KMS-11 (cell line): ENCODE data around the gene CRHR2.

Experiments used
- H2AFZ ChIP-seq: fragments of 200-600 bp; sonication (generic); 2 replicates; pipeline ENCODE4 v1.6.1; 2016; ENCODE audit warnings: antibody characterized with exemption, mixed run types, low read depth
- H3K27ac ChIP-seq: fragments of 200-600 bp; sonication (generic); 2 replicates; pipeline ENCODE4 v1.6.1; 2016; ENCODE audit warnings: mild to moderate bottlenecking, mixed run types
- H3K27me3 ChIP-seq: fragments of 200-600 bp; sonication (generic); 2 replicates; pipeline ENCODE4 v1.6.1; 2017; ENCODE audit warnings: mild to moderate bottlenecking, low read depth, mixed run types, moderate library complexity; ENCODE audit not compliant: insufficient read depth
- H3K36me3 ChIP-seq: fragments of 200-600 bp; sonication (generic); 2 replicates; pipeline ENCODE4 v1.6.1; 2017; ENCODE audit warnings: mild to moderate bottlenecking, mixed run types; ENCODE audit not compliant: insufficient read depth
- H3K4me1 ChIP-seq: fragments of 200-600 bp; sonication (generic); 2 replicates; pipeline ENCODE4 v1.6.1; 2016; ENCODE audit warnings: mild to moderate bottlenecking, low read depth, mixed run types; ENCODE audit not compliant: poor library complexity, severe bottlenecking
- H3K4me2 ChIP-seq: fragments of 200-600 bp; sonication (generic); 2 replicates; pipeline ENCODE4 v1.7.0; 2016; ENCODE audit warnings: mild to moderate bottlenecking, mixed run types
- H3K4me3 ChIP-seq: fragments of 200-600 bp; sonication (generic); IDR thresholded peaks from 2 replicates; pipeline ENCODE4 v1.6.1; 2017; ENCODE audit warnings: low read depth, low read length, mixed read lengths; ENCODE audit not compliant: insufficient read depth
- H3K79me2 ChIP-seq: fragments of 200-600 bp; sonication (generic); 2 replicates; pipeline ENCODE4 v1.6.1; 2016; ENCODE audit warnings: low read depth, mixed run types; ENCODE audit not compliant: insufficient read depth
- H3K9ac ChIP-seq: fragments of 200-600 bp; sonication (generic); 2 replicates; pipeline ENCODE4 v1.6.1; 2016; ENCODE audit warnings: mild to moderate bottlenecking, mixed run types
- H4K20me1 ChIP-seq: fragments of 200-600 bp; sonication (generic); 2 replicates; pipeline ENCODE4 v1.6.1; 2016; ENCODE audit warnings: mild to moderate bottlenecking, mixed run types; ENCODE audit not compliant: insufficient read depth
- TF ChIP-seq, protein P1 (sequence below): fragments of 200-600 bp; sonication (generic); conservative IDR thresholded peaks from 2 replicates; pipeline ENCODE4 v1.6.1; 2017; ENCODE audit warnings: low read depth, mild to moderate bottlenecking, antibody characterized with exemption, low read length, moderate library complexity, mixed read lengths

CRHR2 gene

DNA sequence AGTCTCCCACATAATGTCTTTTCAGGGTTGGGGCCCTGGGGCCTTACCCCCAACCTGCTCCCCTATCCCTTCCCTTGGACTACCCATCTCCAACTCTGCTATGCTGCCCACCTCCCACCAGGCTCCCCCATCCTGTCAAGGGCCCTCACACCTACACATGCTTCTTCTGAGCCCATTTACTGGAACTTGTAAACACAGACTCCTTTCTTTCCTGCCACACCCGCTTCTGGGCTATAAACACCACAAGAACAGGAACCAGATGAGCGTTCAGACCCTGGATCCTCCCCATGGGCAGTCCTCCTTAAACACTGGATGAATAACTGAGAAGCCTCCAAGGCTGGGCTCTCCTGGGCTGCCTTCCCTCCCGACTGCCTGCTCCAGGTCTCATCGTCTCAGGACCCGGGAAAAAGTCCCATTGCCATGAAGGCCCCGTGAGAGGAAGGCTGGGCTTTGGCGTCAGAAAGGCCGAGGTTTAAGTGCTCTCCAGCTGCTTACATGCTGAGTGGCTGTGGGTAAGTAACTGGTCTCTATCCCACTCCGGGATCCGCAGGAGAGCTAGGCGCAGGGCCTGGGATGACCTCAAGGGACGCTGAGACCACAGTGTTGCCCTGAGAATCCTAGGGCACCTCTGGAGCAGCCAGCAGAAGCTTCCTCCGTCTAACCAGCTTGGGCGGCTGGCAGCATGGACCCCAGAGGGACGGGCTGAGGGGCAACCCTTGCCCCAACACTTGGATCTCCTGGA, 15.6 kb upstream of the CRHR2 start:
- Histone ChIP-seq H3K27ac (no peak overlapping the region), H2AFZ (no peak overlapping the region), H3K36me3 (no peaks in the 10 kb centered on the region), H3K79me2 (no peaks in the 10 kb centered on the region), H3K27me3 (no peaks in the 10 kb centered on the region), H3K9ac (no peak overlapping the region), H3K4me2 (no peak overlapping the region), H3K4me1 (no peaks in the 10 kb centered on the region), H3K4me3 (no peak overlapping the region), H4K20me1 (no peaks in the 10 kb centered on the region)
- TF ChIP-seq, protein P1, sequence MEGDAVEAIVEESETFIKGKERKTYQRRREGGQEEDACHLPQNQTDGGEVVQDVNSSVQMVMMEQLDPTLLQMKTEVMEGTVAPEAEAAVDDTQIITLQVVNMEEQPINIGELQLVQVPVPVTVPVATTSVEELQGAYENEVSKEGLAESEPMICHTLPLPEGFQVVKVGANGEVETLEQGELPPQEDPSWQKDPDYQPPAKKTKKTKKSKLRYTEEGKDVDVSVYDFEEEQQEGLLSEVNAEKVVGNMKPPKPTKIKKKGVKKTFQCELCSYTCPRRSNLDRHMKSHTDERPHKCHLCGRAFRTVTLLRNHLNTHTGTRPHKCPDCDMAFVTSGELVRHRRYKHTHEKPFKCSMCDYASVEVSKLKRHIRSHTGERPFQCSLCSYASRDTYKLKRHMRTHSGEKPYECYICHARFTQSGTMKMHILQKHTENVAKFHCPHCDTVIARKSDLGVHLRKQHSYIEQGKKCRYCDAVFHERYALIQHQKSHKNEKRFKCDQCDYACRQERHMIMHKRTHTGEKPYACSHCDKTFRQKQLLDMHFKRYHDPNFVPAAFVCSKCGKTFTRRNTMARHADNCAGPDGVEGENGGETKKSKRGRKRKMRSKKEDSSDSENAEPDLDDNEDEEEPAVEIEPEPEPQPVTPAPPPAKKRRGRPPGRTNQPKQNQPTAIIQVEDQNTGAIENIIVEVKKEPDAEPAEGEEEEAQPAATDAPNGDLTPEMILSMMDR = no peak

DNA sequence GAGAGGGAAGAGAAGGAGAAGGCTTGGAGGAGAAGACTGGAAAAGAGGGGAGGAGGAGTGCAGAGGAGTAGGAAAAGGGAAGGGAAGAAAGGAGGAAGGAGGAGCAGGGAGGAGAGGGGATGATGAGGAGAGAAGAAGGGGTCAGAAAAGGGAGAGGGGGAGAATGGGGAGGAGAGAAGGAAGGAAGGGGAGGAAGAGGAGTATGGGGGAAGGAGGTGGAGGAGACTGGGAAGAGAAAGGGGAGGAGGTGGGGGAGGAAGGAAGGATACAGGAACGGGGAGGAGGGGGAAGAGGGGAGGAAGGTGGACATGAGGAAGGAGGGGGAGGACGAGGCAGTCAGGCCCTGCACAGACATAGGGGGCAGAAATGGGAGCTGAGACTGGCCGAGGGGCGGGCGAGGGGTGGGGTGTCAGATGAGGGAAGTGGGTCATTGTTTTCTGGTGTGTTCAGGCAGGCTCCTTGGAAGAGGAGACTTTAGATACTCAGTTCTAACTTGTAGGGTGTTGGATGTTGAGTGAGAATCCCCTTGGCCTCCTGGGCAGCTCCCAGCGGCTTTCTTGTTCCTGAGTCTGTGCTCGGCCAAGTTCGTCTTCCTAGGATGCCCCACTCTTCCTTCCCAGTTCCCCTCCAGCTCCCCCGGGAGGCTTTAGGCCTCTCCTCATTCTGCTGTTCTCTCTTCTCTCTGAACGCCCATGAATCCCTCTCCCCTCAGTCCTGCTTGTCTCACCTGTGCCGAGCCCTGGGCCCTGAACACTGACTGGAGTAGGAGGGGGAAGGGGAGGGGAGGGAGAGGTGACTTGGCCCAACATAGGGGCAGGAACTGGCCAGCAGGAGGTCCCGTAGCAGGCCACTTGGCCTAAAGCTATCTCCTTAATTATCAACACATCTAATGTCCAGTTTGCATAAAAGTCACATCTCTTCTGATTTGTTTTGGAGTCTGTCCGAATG, 12.8 kb upstream of the CRHR2 start:
- H2AFZ ChIP-seq = no peak overlapping the region
- no peaks in the 10 kb centered on the region for H4K20me1 ChIP-seq
- no peak overlapping the region for H3K4me3 ChIP-seq
- TF ChIP-seq, protein P1 = no peak
- H3K4me2 ChIP-seq = no peak overlapping the region
- no peaks in the 10 kb centered on the region for H3K36me3 ChIP-seq
- H3K9ac ChIP-seq = no peak overlapping the region
- no peaks in the 10 kb centered on the region for H3K4me1 ChIP-seq
- no peaks in the 10 kb centered on the region for H3K27me3 ChIP-seq
- H3K27ac ChIP-seq = no peak overlapping the region
- no peaks in the 10 kb centered on the region for H3K79me2 ChIP-seq

DNA sequence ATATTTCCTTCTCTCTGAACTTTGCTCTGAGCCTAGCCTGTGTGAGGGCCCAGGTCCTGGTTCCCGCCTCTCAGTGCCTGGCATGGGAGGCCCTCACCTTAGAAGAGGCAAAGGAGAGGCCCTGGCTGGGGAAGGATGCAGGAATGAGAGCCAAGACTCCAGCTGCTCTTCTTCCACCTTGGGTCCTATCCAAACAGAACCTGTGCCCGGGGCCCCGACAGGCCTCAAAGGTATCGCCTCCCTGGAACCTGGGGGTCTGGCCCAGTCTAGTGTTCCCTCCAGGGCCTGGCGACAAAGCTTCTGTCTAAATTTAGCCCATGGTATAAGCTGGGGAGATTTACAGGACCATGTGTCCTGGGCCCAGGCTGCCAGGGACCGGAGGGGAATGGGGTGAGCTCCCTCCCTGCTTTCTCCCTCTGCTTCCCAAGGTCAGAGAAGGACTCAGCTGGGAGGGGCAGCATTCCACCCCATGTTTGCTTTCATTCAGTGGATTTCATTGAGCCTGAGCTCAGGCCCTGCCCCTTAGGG, 12.0 kb upstream of the CRHR2 start:
- no peaks in the 10 kb centered on the region for H3K36me3 ChIP-seq
- no peaks in the 10 kb centered on the region for H3K79me2 ChIP-seq
- H3K9ac ChIP-seq = no peak overlapping the region
- no peaks in the 10 kb centered on the region for H4K20me1 ChIP-seq
- no peak overlapping the region for H3K27ac ChIP-seq
- no peak overlapping the region for H3K4me2 ChIP-seq
- H3K4me1 ChIP-seq = no peaks in the 10 kb centered on the region
- H3K4me3 ChIP-seq = no peak overlapping the region
- H3K27me3 ChIP-seq = no peaks in the 10 kb centered on the region
- no peak overlapping the region for H2AFZ ChIP-seq
- TF ChIP-seq, protein P1 = no peak

DNA sequence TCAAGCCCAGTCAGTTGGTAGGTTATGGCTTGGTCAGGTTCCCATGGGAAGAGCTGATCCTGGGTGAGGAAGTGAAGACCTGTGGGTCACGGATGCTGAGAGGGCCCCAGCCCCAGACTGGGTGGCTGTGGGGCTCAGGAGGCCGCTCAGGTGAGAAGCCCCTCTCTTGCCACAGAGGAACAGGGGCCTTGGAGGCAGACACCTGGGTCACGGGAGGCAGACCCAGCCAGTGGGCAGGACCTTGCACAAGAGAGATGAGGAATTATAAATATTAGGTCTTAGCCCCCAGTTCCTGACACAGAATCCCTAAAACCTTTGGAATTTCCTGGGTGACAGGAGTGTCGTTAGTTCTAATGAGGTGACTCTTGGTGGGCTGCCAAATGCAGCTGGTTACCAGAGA, 10.6 kb upstream of the CRHR2 start:
- TF ChIP-seq, protein P1 = no peak
- no peaks in the 10 kb centered on the region for H3K79me2 ChIP-seq
- H3K4me1 ChIP-seq = no peaks in the 10 kb centered on the region
- no peak overlapping the region for H3K9ac ChIP-seq
- no peaks in the 10 kb centered on the region for H3K36me3 ChIP-seq
- no peaks in the 10 kb centered on the region for H4K20me1 ChIP-seq
- no peak overlapping the region for H3K4me2 ChIP-seq
- no peaks in the 10 kb centered on the region for H3K27me3 ChIP-seq
- no peak overlapping the region for H2AFZ ChIP-seq
- no peak overlapping the region for H3K4me3 ChIP-seq
- no peak overlapping the region for H3K27ac ChIP-seq
